Measurements from ENCODE around the gene KYNU.

DNA sequence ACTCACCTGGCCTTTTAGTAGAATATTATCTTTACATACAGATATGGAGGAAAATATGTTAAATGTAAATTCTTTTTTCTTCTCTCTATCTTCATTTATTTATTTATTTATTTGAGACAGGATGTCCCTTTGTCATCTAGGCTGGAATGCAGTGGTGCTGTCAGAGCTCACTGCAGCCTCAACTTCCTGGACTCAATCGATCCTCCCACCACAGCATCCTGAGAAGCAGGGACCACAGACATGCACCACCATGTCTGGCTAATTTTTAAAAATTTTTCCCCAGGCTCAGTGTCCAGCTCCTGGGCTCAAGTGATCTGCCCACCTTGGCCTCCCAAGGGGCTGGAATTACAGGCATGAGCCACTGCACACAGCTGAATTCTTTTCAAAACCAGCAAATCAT, 20.3 kb downstream of the KYNU start:
- TF ChIP-seq POLR2A (IDR thresholded peaks at IDR 0.05; ENCODE audit: low read length) (no peak), GATA1 (IDR thresholded peaks at IDR 0.05; ENCODE audit: low read depth, low read length) (no peak)
